Measurements from ENCODE around the gene LRP6.

GRCh38 chr12:12249216-12250050 is 17.4 kb downstream of the LRP6 start:
- TF ChIP-seq CTCF (IDR thresholded peaks at IDR 0.05) (no peak), POLR2A (IDR thresholded peaks at IDR 0.05) (no peak)
